M059J (cell line): ENCODE results near the gene POLD1. TPM values are rescaled to one million over a fixed set of nuclear protein-coding genes. Genes with fewer than 3 reads are reported as not detected.

ENCODE experiments used
- DNase-seq: peaks from one replicate; pipeline ENCODE4 v3.0.0-alpha.2; 2012; ENCODE audit warnings: low read depth
- total RNA-seq: library from RNA; depleted of rRNA; stranded (reverse); fragments of >200 nt; shearing (Covaris generic); gene quantifications from 2 replicates; pipeline ENCODE4 v1.2.3, GENCODE V29; 2014

POLD1 gene
- total RNA-seq, 1 experiment from 2014 or later: 50.7 TPM

- no peak for DNase-seq
Measured at GRCh38 chr19:50418176-50419021, 34.3 kb downstream of the POLD1 start, which contains the start of gene SPIB. Gene SPIB (plus strand): TSS chr19:50418938. CDS start chr19:50418963, 25 bp downstream.

- DNase-seq: no peak
Measured at GRCh38 chr19:50419022-50419579, 35.0 kb downstream of the POLD1 start.

GRCh38 chr19:50419580-50420035, 35.5 kb downstream of the POLD1 start:
- no peak for DNase-seq

- DNase-seq: no peak
Measured at GRCh38 chr19:50420127-50420526, 36.0 kb downstream of the POLD1 start.

- DNase-seq: no peak
Measured at GRCh38 chr19:50420808-50421207, 36.7 kb downstream of the POLD1 start.

- DNase-seq: no peak
Measured at GRCh38 chr19:50422397-50423278, 38.5 kb downstream of the POLD1 start.

GRCh38 chr19:50423279-50424113, 39.3 kb downstream of the POLD1 start:
- DNase-seq: no peak

- DNase-seq: no peak
Measured at GRCh38 chr19:50425581-50425980, 41.4 kb downstream of the POLD1 start.

GRCh38 chr19:50427318-50427925, 43.3 kb downstream of the POLD1 start:
- no peak for DNase-seq

GRCh38 chr19:50427997-50428425, 43.9 kb downstream of the POLD1 start:
- peak; percentile 50 for DNase-seq

GRCh38 chr19:50428772-50429463, 44.8 kb downstream of the POLD1 start:
- no peak for DNase-seq

GRCh38 chr19:50430888-50431342, 46.8 kb downstream of the POLD1 start:
- no peak for DNase-seq

GRCh38 chr19:50431343-50432220, 47.4 kb downstream of the POLD1 start:
- peak; percentile 44 for DNase-seq

- no peak for DNase-seq
Measured at GRCh38 chr19:50432221-50433028, 48.3 kb downstream of the POLD1 start, which contains the start of gene MYBPC2. Gene MYBPC2 (plus strand): TSS chr19:50432892. CDS start chr19:50432954, 62 bp downstream.

- no peak for DNase-seq
Measured at GRCh38 chr19:50433201-50434180, 49.3 kb downstream of the POLD1 start.

GRCh38 chr19:50434525-50434924, 50.4 kb downstream of the POLD1 start:
- no peak for DNase-seq

GRCh38 chr19:50435221-50435620, 51.1 kb downstream of the POLD1 start:
- no peak for DNase-seq
